PC-3 (cell line): ENCODE data around the gene MRPL21. TPM values are rescaled to one million over a fixed set of nuclear protein-coding genes. Genes with fewer than 3 reads are reported as not detected.

ENCODE experiments used
- ATAC-seq: fragments of 200-7000 bp; cut with Tn5 transposase; 2 replicates; pipeline ENCODE4 v1.9.1; 2020; ENCODE audit warnings: mild to moderate bottlenecking, moderate library complexity
- BruUV-seq: library from RNA; stranded (reverse); fragments of 400-500 nt; replicated peaks from 2 replicates; lab custom pipeline; 2021; lab: Mats Ljungman, UMichigan
- CTCF ChIA-PET: fragments of 300-600 bp; sonication (Branson Sonifier 250); formaldehyde crosslinking; loops from one replicate; lab custom pipeline; 2022; ENCODE audit warnings: antibody characterized with exemption; lab: Charles Lee
- POLR2A ChIA-PET: fragments of 300-600 bp; sonication (Branson Sonifier 250); formaldehyde crosslinking; loops from one replicate; lab custom pipeline; 2022; ENCODE audit warnings: antibody characterized with exemption; ENCODE audit not compliant: unreplicated experiment; lab: Charles Lee
- DNase-seq: peaks from one replicate; pipeline ENCODE4 v3.0.0-alpha.2; 2015
- H2AFZ ChIP-seq: fragments of 300-600 bp; sonication (generic); 2 replicates; pipeline ENCODE4 v1.6.0; 2016; ENCODE audit warnings: antibody characterized with exemption, low read length
- H3F3A ChIP-seq: fragments of 300-600 bp; sonication (generic); one replicate; pipeline ENCODE4 v1.6.0; 2017; ENCODE audit warnings: antibody characterized with exemption, low read length, control low read depth, mild to moderate bottlenecking; ENCODE audit not compliant: unreplicated experiment
- H3K27ac ChIP-seq: fragments of 300-600 bp; sonication (generic); 2 replicates; pipeline ENCODE4 v1.5.1; 2016; ENCODE audit warnings: mild to moderate bottlenecking, low read length
- H3K27me3 ChIP-seq: fragments of 300-600 bp; sonication (generic); 2 replicates; pipeline ENCODE4 v1.6.1; 2016; ENCODE audit warnings: low read length, mixed read lengths
- H3K36me3 ChIP-seq: fragments of 300-600 bp; sonication (generic); 2 replicates; pipeline ENCODE4 v1.6.1; 2016; ENCODE audit warnings: low read depth, mixed run types, low read length, mixed read lengths
- H3K4me1 ChIP-seq: fragments of 300-600 bp; sonication (generic); 2 replicates; pipeline ENCODE4 v1.5.1; 2016; ENCODE audit warnings: low read length; ENCODE audit not compliant: insufficient read depth
- H3K4me2 ChIP-seq: fragments of 300-600 bp; sonication (generic); 2 replicates; pipeline ENCODE4 v1.6.0; 2016; ENCODE audit warnings: low read length
- H3K4me3 ChIP-seq: fragments of 300-600 bp; sonication (generic); 2 replicates; pipeline ENCODE4 v1.5.1; 2016; ENCODE audit warnings: mild to moderate bottlenecking, low read length, mixed read lengths
- H3K79me2 ChIP-seq: fragments of 300-600 bp; sonication (generic); 2 replicates; pipeline ENCODE4 v1.6.1; 2017; ENCODE audit warnings: low read length, mixed read lengths
- H3K9ac ChIP-seq: fragments of 300-600 bp; sonication (generic); 2 replicates; pipeline ENCODE4 v1.6.0; 2016; ENCODE audit warnings: mild to moderate bottlenecking, low read length
- H3K9me2 ChIP-seq: fragments of 300-600 bp; sonication (generic); replicated peaks from 2 replicates; pipeline ENCODE4 v1.6.1; 2016; ENCODE audit warnings: mixed run types, low read length, mixed read lengths
- H3K9me3 ChIP-seq: fragments of 300-600 bp; sonication (generic); 2 replicates; pipeline ENCODE4 v1.6.1; 2016; ENCODE audit warnings: low read length, mixed read lengths
- H4K20me1 ChIP-seq: fragments of 300-600 bp; sonication (generic); 2 replicates; pipeline ENCODE4 v1.6.1; 2016; ENCODE audit warnings: low read length, mixed read lengths
- CTCF ChIP-seq: fragments of 300-600 bp; sonication (generic); conservative IDR thresholded peaks from 2 replicates; pipeline ENCODE4 v1.5.1; 2017; ENCODE audit warnings: antibody characterized with exemption, low read depth, mild to moderate bottlenecking, low read length
- EZH2 ChIP-seq: fragments of 300-600 bp; sonication (generic); IDR thresholded peaks from one replicate; pipeline ENCODE4 v1.6.1; 2017; ENCODE audit warnings: antibody characterized with exemption, mild to moderate bottlenecking, low read length; ENCODE audit not compliant: unreplicated experiment
- EZH2phosphoT487 ChIP-seq: fragments of 300-600 bp; sonication (generic); IDR thresholded peaks from 2 replicates; pipeline ENCODE4 v1.6.1; 2018; ENCODE audit warnings: mild to moderate bottlenecking, antibody characterized with exemption, low read length, borderline replicate concordance
- intact Hi-C: fragments of 100-400 bp; cut with micrococcal nuclease; formaldehyde crosslinking; loops from 2 replicates; pipeline ENCODE4 v1.9.0; 2023
- total RNA-seq: library from RNA; depleted of rRNA; stranded (reverse); fragments of >200 nt; gene quantifications from 2 replicates; pipeline ENCODE4 v1.2.3, GENCODE V29; 2014

The MRPL21 gene
- total RNA-seq, 1 experiment from 2014 or later, result 230 TPM

DNA sequence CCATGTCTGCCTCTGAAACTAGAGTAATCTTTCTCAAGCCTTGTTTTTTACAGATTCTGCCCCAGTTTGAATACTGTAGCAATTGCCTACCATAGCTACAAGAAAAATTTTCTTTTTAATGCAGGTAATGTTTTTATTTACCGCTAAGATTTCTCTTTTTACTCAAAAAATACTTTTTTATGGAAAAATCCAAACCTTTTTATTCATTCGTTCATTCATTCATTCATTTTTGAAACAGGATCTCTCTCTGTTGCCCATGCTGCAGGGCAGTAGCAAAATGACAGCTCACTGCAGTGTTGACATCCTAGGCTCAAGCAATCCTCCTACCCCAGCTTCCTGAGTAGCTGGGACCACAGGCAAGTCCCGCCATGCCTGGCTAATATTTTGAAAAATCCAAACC, 59.3 kb downstream of the MRPL21 start:
- Histone ChIP-seq H3K9ac (peak overlapping the region; percentile 47), H3K9me2 (no peaks in the 10 kb centered on the region), H3K27me3 (no peaks in the 10 kb centered on the region), H3K27ac (no peak overlapping the region), H2AFZ (peak overlapping the region; percentile 91), H3F3A (peaks cover 11% of the 10 kb centered on the region), H3K4me3 (peak overlapping the region; percentile 59), H3K4me2 (peak overlapping the region; percentile 84), H3K79me2 (peaks cover 19% of the 10 kb centered on the region), H3K36me3 (no peaks in the 10 kb centered on the region), H3K4me1 (peaks cover 24% of the 10 kb centered on the region), H3K9me3 (no peaks in the 10 kb centered on the region), H4K20me1 (no peaks in the 10 kb centered on the region)
- ChIA-PET POLR2A (interaction anchor here (0.7 kb wide), 1 partner anchor 28 kb away, joined by 3 read pairs; no protein-coding TSS in a partner anchor), CTCF (interaction anchor here (1.3 kb wide), 1 partner anchor 201 kb away, joined by 5 read pairs; no protein-coding TSS in a partner anchor)
- TF ChIP-seq EZH2phosphoT487, result no peak
- ATAC-seq (no peak), DNase-seq (no peak)
- intact Hi-C loops, result loop anchor here (5.0 to 10.0 kb wide), 2 partner anchors 58 to 210 kb away; partner anchors contain the start of genes IGHMBP2 and MRPL21
- BruUV-seq, result no TSS peak

GRCh38 chr11:68843703-68844312, 59.8 kb downstream of the MRPL21 start:
- CTCF ChIA-PET, result interaction anchor here (0.6 to 1.3 kb wide), 3 partner anchors 18 to 233 kb away, joined by 3 to 10 read pairs (median 5); no protein-coding TSS in a partner anchor
- intact Hi-C loops, result loop anchor here (5.0 to 10.0 kb wide), 2 partner anchors 58 to 209 kb away; partner anchors contain the start of genes IGHMBP2 and MRPL21
- Histone ChIP-seq H3K36me3 (no peaks in the 10 kb centered on the region), H3K9me3 (no peaks in the 10 kb centered on the region), H2AFZ (peak overlapping the region; percentile 91), H3K9me2 (no peaks in the 10 kb centered on the region), H3K79me2 (peaks cover 19% of the 10 kb centered on the region), H3K4me2 (peak overlapping the region; percentile 84), H3K4me3 (peak overlapping the region; percentile 59), H3K4me1 (peaks cover 26% of the 10 kb centered on the region), H4K20me1 (no peaks in the 10 kb centered on the region), H3F3A (peaks cover 12% of the 10 kb centered on the region), H3K27ac (no peak overlapping the region), H3K27me3 (no peaks in the 10 kb centered on the region), H3K9ac (peak overlapping the region; percentile 47)
- DNase-seq (peak; percentile 89), ATAC-seq (peak; percentile 61)
- BruUV-seq, result no TSS peak
- TF ChIP-seq EZH2phosphoT487 (no peak), CTCF (peak; percentile 82)
- POLR2A ChIA-PET, result interaction anchor here (0.7 kb wide), 1 partner anchor 28 kb away, joined by 3 read pairs; no protein-coding TSS in a partner anchor

DNA sequence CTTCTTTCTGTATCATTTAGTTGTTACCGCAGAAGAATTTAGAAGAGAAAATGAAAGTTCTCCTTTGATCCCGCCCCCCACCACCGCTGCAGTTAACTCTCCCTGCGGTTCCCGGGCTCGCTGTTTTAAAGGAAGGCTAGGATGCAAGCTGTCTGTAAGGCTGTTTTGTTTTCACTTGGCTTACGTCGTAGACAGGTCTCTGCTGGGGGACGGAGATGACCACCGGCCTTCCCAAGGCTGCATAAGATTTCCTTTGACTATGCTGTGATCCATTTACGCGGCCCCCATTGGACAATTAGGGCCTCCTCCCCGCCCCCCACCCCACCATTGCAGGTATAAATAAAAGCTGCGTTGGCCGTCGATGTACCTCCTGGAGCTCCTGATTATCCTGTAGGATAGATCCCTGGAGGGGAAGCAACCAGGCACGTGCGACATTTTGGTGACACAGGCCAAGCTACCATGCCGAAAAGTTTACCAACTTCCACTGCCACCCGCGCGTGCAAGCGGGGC, 60.5 kb downstream of the MRPL21 start:
- Histone ChIP-seq H3K9me3 (no peaks in the 10 kb centered on the region), H3K4me3 (no peak overlapping the region; the same call in 1 of the 2 replicates), H2AFZ (peak overlapping the region; percentile 91), H3K27me3 (no peaks in the 10 kb centered on the region), H3K36me3 (no peaks in the 10 kb centered on the region), H3K79me2 (peaks cover 26% of the 10 kb centered on the region), H3K9me2 (no peaks in the 10 kb centered on the region), H3K27ac (no peak overlapping the region), H3K9ac (no peak overlapping the region), H3F3A (peaks cover 12% of the 10 kb centered on the region), H3K4me2 (peak overlapping the region; percentile 84), H4K20me1 (no peaks in the 10 kb centered on the region), H3K4me1 (peaks cover 33% of the 10 kb centered on the region)
- ChIA-PET POLR2A (no interaction called here), CTCF (interaction anchor here (0.6 to 1.3 kb wide), 3 partner anchors 18 to 233 kb away, joined by 3 to 10 read pairs (median 5); no protein-coding TSS in a partner anchor)
- TF ChIP-seq EZH2phosphoT487 (no peak), EZH2 (no peak), CTCF (no peak)
- BruUV-seq, result no TSS peak
- ATAC-seq, result no peak
- DNase-seq, result no peak
- intact Hi-C loops, result loop anchor here (5.0 to 10.0 kb wide), 2 partner anchors 59 to 208 kb away; partner anchors contain the start of genes IGHMBP2 and MRPL21
